Activated CD4-positive, CD25-positive, alpha-beta regulatory T cell treated with anti-CD3 and anti-CD28 coated beads, Interleukin-2, amount 50 U/mL, for 72 hours (primary cell): ENCODE results near the gene TBX18.

Experiments used
- DNase-seq: peaks from one replicate; pipeline ENCODE4 v3.0.0; 2021

The TBX18 gene

DNA sequence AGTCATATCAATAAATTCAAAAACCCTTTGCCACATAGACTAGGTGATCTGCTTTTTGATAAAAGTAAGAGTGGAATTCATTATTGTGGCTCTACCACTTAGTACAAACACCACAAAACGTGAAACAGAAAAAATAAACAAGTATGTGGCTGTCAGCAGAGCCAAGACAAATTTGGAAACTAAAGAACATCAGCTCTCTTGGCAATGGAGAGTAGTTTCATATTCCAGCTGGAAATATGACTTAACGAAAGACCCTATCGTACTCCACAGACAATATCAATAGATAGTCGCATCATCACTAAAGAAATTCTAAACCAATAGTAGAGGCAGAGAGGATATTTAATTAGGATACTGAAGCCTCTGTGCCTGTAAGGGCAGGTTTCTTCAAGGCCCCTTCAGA is 20.8 kb downstream of the TBX18 start:
- DNase-seq, result no peak

DNA sequence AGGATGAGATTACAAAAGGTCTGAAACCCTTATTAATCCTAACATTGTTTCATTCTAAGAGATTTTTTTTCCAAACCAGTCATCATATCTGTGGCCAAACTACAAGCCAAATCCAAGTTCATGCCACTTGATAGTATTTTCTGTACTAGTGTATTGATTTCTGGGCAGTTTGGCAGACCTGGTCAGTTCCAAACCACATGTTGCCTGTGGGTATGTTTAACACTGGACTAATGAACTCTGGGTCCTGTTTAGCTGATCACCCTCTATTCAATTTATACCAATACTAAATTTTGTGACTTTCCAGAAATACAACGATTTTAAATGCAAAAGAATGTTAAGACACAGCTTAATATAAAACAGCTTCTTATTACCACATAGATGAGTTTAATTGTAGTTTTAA is 24.0 kb downstream of the TBX18 start:
- no peak for DNase-seq

DNA sequence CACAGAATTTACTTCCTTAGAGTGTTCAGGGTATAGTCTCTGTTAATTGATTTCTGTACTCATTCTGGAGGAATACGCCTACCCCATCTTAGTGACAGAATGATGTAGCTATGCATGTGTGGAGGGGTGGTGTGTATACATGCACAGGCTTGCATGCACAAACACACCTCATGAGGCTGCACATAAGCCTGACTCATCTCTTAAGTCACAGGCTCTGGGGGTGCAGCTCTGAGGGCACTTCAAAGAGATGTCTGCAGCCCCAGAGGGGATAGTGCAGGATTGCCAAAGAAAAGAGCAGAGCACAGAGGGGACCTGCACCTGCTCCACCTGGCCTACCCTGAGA is 24.6 kb downstream of the TBX18 start:
- DNase-seq, result no peak

DNA sequence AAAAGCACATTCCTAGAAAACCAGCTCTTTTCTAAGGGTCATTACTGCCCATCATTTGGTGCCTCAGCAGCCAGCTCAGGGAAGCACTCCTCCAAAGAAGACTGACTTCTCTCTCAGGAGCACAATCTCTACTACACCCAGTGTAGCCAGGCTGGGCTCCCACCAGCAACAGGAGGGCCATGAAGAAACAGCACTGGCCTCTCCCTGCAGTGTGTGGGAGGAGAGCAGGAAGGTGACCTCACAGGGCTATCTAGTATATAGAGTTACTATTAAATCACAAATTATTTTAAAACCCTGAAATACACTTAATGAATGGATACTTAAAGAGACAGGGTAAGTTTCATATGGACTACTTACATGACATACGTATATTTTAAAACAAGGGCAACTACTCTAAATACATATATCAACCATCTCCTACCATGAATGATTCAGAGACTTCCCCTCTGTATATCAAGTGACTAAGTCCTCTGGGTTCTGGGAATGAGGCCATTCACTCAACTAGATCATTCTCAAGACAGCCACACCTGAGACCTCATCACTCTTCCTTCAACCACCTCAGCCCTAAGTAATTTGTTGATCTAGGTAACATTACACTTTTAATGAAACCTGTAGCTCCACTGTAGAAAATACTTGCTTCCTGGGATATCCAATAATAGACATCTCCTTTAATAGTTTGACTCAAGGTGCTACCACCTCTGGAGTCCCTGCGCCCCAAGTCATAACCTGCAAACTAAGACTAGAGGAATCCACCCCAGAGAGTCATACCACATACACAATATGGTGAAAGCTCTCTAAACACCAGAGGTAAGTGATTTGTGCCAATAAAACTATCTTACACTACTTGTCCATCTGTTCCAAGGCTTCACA is 25.2 kb downstream of the TBX18 start:
- no peak for DNase-seq

DNA sequence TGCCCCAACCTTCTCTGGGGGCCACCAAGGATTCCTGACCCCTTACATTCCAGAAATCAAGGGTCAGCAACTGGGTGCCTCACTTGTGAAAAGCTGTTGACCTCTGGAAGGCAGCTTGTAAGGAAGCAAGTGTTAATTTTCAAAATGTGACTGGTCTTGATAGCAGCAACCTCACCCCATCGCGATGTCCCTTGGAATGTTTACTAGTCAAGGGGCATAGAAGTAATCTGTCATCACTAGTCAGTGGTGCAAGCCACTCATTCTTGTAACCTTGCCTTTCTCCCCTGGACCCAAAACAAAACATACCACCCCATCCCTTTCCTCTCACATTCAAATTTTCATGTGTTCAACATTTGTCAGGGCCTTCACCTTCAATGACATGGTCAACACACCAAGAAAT is 30.5 kb downstream of the TBX18 start:
- DNase-seq, result no peak

DNA sequence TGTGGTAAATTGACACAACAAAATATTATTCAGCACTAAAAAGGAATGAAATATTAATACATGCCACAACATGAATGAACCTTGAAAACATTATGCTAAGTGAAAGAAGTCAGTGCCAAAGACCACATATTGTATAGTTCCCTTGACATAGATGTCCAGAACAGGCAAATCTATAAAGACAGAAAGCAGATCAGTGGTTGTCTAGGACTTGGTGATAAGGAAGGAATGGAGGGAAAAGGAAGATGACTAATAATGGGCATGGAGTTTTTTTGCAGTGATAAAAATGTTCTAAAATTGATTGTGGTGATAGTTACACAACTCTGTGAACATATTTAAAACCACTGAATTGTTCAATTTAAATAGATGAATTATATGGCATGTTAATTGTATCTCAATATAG is 32.5 kb downstream of the TBX18 start:
- DNase-seq, result no peak

DNA sequence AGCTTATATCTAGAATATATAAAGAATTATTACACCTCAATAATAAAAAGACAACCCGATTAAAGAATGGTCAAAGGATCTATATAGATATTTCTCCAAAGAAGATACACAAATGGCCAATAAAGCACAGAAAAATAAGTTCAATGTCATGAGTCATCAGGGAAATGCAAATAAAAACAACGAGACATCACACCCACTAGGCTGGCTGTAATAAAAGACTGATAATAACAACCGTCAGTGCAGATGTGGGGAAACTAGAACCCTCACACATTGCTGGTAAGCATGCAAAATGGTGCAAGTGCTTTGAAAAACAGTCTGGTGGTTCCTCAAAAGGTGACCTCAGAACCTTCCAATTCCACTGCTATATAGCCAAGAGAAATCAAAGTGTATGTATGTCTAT is 33.0 kb downstream of the TBX18 start:
- no peak for DNase-seq

DNA sequence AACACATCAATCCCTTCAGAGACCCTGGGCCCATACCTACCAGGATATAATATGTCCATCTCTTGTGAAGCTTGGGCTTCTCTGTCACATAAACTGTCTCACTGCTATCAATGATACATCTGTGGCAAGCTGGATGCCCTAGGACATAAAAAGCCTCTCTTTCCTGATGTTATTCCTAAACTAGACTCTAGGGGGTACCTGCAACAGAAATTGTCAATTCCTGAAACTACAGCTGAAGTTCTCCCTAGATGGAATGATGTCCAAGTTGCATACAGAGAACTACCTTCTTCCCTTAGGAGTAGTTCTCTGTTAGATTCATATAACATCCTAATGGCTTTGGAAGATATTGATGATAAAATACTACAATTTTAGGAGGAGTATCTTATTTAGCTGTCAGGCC is 35.8 kb downstream of the TBX18 start:
- DNase-seq, result no peak

DNA sequence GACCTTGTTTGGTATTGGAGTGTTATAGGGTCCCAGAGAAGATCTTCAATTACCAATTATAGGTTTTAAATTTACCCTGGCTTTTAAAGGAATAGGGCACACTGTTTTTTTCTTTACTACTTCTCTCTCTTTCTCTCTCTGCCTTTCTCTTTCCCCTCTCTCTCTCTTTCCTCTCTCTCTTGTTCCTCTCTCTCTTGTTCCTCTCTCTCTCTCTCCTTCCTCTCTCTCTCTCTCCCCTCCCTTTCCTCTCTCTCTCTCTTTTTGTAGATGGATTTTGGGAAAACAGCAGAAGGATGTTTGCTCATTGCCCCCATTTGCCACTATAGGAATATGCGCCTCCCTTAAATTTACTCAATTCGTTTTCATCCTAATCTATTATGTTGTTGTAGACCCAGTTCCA is 45.2 kb downstream of the TBX18 start:
- DNase-seq, result no peak

DNA sequence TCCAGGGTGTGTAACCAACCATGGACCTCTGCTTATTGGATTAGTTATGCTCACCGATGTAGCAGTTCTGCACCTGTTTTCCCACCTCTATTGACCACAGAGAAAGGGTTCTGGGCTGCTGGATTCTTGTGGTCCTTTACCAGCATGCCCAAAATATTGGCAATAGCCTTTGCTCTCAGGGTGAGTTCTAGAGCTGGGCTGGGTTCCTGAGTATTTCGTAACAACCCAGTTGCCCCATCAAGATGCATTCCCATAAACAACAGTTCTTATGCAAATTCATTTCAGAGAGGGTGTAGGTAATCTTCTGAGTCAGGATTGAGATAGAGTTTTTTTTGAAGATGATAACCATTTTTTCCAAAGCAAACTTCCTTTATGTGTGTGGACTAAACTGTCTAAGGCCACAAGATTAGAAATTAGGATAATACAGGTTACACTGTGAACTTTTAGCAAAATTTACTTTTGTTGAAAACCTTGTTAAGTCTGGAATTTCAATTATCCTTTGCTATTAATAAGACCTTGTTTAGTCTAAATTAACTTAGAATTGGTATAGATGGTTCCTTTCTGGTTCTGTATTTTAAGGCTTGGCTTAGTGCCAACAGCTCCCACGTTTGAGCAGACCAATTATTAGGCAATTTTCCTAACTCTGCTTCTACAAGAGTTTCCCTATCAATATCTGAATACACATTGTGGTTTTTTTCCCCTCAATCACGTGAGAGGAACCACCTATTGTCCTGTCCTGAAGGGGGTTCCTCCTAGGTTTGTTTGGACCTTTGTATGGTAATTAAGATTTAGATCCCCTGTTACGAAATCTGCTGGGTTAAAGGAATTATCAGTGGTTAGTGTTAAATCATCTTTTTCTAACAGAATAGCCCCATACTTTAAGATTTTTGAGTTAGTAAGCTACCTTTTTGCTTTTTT is 46.1 kb downstream of the TBX18 start:
- DNase-seq, result no peak

DNA sequence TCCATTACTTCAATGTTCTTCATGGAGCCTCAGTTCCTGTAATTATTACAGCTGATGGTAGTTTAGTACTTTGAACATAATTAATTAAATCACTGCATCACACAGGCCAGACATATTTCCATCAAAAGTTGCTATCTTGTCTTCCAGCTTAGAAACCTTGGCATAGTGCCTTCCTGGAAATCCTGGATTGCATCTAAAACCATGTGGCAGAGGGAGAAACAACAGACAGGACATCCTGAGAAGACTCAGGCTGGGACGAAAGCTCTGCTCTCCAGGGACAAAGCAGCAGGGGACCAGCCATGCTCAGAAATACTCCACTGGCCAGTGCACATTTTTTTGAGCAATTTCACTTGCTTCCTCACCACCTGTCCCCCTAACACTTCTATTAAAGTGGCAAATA is 55.3 kb downstream of the TBX18 start:
- DNase-seq, result no peak

DNA sequence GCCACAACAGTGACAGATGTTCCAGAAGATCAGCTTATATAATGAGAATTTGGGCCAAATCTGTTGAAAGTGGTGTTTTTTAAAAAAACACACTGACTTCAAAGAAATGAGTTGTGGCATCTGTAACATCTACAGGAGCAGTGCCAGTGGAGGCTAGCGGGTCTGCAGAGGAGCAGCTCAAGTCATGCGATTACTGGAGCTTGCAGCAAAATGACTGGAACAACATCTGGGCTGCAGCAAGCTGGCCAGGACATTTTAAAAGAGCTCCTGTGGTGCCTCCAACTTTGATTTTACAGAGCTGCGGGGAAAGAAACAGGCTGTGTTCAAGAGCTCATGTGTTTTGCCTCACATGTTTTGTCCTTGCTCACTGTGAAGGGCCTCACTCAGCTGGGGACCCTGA is 57.2 kb downstream of the TBX18 start:
- DNase-seq, result no peak

DNA sequence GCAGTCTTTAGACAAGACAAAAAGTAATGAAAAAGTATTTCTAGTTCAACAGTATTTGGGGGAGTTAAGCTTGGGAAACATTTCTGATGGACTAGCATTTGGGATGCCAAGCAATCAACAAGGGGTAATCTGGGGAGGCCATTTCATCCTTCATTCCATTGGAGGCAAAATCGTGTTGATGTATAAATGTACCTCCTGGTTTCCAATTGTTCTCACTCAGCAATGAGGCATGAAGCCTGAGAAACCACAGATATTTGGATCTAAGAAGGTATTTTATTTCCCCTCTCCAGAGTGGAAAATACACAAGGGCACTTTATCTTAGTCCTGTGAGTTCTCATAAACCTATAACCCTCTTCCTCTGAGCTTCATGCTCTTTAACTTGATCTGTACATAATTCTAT is 68.2 kb downstream of the TBX18 start:
- no peak for DNase-seq

DNA sequence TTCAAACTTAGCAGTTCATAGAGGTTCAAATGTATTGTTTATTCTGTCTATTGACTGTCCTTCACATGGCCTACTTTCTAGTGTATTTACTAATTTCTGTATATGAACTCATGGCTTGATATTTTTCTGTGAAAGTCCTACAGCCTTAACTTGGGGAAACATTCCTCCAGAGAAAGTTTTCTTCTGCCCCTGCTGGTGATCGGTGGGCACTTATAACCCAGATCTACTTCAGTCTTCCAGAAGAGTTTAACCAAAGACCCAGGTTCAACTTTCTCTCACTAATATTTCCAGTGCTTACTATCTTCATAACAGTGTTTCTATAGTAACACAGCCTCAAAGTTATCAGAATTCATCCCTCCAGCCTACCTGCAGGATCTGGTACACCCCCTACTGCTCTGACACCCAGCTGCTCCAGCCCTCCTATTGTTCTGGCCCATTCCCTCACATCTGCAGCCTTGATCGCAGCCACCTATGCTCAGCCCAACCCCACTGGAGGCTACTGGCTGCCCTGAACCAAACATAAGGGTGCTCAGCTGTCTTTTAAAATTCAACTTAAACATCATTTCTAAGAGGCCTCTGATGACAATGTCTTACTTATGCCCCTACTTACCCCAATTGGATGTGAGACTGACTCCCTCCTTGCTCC is 72.3 kb downstream of the TBX18 start:
- no peak for DNase-seq

DNA sequence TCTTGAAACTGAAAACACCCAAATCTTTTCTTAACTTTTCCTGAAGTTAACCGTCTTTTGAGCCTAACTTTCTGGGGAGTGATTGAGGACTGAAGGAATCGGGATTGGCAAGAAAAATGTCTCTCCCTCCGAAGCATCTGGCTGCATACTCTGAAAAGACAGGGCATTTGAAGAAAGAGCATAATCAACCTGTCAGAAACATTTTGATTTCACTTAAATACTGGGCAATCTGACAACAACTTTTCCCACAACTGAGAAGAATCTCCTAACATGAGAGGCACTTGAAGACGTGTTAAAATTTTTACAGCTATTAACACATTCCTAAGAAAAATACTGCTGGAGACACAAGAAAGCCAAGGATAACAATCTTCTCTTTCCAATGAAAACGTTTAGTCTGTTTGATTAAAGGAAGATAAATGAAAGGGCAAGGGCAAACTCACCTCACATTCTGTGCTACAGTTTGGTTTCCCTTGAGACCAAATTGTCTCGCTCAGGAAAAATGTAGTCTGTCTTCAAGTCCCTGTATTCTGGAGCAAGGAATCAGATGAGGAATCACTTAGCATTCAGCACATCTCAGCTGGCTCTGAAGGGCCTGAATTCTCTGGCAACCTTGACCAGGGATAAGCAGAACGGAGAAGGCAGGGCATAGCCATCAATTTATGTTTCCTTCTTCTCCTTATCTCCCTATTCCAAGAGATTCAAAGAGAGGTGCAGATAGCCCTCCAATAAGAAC is 76.1 kb downstream of the TBX18 start:
- no peak for DNase-seq

DNA sequence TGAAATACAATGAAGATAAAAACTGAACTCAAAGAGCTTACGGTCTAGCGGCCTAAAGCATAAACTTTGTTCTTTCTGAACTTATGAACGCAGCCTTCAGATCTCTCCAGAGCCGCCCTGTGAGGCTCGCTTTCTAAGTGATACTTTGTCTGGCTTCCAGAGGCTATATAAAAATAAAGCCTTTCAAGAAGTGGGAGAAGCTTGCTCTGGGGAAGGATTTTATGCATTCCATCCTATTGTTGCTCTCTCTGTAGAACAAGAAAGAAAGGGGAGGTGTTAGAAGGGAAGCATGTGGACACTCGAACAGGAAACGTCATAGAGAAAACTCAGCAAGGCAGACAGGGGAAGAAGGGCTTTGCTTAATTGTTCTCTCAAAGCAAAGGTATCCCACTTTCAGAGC is 77.0 kb downstream of the TBX18 start:
- no peak for DNase-seq

DNA sequence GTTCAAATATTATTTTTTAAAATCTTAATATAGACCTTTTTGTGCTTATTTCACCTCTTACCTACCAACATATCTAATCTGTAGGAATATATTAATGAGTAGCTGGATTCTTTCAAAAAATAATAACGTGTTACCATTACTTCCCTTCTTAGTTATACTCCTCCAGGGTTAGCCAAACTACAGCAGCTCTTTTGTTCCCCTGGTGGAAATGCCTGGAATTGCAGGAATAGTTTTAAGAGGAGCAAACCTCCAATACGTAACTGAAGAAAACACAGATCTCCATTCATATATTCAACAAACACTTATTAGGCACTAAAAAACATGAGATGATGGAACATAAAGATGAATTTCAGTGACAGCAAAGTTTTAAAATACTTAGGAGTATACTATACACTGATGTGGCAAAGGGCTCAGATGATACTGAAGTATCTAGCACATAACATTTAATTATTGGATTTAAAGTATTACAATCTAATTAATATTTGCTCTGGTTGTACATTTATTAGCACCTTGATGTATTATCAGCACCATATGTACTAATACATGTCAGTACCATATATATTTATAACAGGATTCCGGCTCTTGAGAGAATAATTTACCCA is 78.3 kb downstream of the TBX18 start:
- no peak for DNase-seq

DNA sequence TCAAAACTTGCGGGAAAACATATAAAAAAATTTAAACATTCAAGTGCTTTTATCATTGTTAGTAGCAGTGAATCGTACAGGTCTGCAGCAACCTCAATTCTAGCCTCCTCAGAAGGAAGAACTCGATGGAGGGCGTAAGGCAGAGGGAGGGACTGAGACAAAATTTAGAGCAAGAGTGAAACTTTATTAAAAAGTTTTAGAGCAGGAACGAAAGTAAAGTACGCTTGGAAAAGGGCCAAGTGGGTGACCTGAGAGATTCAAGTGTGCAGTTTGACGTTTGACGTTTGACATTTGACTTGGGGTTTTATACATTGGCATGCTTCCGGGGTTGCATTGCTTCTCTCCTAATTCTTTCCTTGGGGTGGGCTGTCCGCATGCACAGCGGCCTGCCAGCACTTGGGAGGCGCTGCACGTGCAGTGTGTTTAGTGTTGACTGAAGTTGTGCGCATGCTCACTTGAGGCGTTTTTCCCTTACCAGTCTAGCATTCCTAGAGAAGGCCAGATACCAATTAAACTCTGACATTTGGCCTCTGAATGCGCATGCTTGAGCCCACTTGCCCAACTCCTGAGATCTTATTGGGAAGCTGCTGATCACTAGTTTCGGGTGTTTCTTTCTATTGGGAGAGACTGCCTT is 82.6 kb downstream of the TBX18 start:
- no peak for DNase-seq

DNA sequence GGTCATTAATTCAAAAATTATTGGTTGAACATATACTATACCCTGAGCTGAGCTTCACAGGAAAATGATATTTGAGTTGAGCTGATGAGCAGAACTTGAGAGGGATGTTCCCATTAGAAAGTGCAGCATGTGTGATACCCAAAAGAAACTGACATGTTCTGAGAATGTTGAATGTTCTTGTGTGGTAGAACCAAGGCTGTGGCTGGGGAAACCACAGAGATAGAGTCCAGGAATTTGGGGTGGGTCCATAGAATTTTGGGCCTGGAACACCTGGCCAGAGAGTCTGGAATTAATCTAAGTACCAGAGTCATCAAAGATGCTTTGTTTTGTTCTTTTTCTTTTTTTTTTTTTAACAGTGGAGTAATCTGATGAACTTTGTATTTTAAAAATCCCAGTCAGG is 88.7 kb downstream of the TBX18 start:
- no peak for DNase-seq

DNA sequence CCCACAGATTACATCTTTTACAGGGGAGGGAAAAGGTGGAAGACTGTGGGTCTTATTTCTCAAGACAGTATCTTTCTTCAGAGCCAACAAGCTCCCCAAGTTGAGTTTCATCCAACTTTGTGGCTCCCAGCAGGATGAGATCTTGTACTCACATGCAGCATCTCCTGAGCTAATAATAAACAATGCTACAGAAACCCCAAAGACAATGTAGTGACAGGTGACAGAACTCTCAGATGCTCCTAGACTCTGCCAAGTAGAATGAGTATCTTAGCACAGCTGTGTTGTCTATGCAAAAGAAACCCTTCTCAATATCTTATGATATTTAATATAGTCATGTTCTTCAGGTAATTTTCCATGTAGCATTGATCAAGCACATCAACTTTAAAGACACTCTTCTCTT is 90.0 kb downstream of the TBX18 start:
- no peak for DNase-seq

DNA sequence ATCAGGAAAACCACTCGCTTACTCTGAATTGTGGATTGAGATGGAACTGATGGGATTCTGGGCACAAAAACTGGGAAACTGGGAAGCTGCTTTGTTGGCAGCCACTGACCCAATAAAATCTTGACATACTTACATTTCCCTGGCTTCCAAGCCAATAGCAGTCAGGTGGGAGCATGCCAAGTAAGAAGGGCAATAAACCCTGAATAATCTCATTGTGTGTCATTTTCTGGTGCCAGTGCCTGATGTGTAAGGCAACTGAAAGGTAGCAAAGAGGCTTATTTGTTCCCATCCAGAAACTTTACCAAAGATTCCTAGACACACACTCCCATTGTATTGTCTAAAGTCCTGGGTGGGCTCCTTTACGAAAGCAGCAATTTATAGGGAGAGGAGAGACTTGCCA is 93.2 kb downstream of the TBX18 start:
- DNase-seq, result no peak

DNA sequence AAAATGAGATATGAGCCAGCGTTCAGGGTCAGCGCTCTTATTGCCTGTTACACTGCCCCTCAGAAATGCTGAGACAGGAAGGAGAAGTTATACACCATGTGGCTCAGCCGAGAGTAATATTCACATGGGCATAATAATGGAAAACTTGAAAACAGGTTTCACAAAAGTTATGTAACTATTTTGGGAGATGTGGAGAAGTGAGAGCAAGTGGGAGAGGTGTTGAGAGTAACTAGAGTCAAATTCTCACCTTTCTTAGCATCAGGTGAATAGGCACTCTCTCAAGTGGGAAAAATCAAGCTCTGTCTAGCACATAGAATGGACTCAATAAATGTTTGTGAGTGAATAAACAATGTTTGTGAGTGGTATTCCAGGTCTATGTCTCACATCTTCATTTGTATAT is 94.5 kb downstream of the TBX18 start:
- no peak for DNase-seq
